ENCODE results near the gene MICB. TPM values are rescaled to one million over a fixed set of nuclear protein-coding genes. Genes with fewer than 3 reads are reported as not detected.

The MICB gene
- total RNA-seq, 1 donor from 2014 or later: 17.6 TPM

GRCh38 chr6:31541059-31541657 lies 43.2 kb downstream of the MICB start:
- peaks cover 57% of the 10 kb centered on the region for H3K36me3 Mint-ChIP-seq (ENCODE audit: low read depth)
- ATAC-seq (ENCODE audit: low read depth): peak; percentile 16

GRCh38 chr6:31541658-31542521 lies 43.9 kb downstream of the MICB start, which contains the start of gene DDX39B:
TSS of gene DDX39B (minus strand) at chr6:31542003. CDS start at chr6:31540532, 1,471 bp downstream.
- Mint-ChIP-seq H3K36me3 (ENCODE audit: low read depth) (peaks cover 49% of the 10 kb centered on the region), H3K4me1 (peaks cover 58% of the 10 kb centered on the region), H3K9me3 (no peaks in the 10 kb centered on the region), H3K27ac (peak within 1 kb of the TSS; percentile 97), H3K27me3 (no peaks in the 10 kb centered on the region), H3K4me3 (peak within 1 kb of the TSS; percentile 98)
- CTCF ChIA-PET: interaction anchor here (0.9 to 25.8 kb wide), 7 partner anchors 9 to 321 kb away, joined by 3 to 773 read pairs (median 13); partner anchors contain the start of genes LST1, LTA, LTB and NCR3
- DNase-seq: peak; percentile 80
- intact Hi-C loops (cut with micrococcal nuclease): loop anchor here (1.0 to 10.0 kb wide), 4 partner anchors 48 to 653 kb away; partner anchors contain the start of genes BAG6, GPSM3, PBX2 and PRRC2A
- ATAC-seq (ENCODE audit: low read depth): peak; percentile 77
- POLR2A ChIA-PET: interaction anchor here (0.6 to 4.6 kb wide), 48 partner anchors 9 to 985 kb away, joined by 3 to 46 read pairs (median 6); partner anchors contain the start of genes ABHD16A, AIF1, BAG6 and C6orf47
- no peak for TF ChIP-seq CTCF (IDR thresholded peaks at IDR 0.05)

More at GRCh38 chr6:31541059-31541657, 43.2 kb downstream of the MICB start:
- intact Hi-C loops (cut with micrococcal nuclease): loop anchor here (1.0 to 10.0 kb wide), 3 partner anchors 47 to 654 kb away; partner anchors contain the start of genes BAG6, GPSM3 and PBX2
- no peaks in the 10 kb centered on the region for H3K27me3 Mint-ChIP-seq
- peak overlapping the region; percentile 98 for H3K4me3 Mint-ChIP-seq
- H3K27ac Mint-ChIP-seq: peak overlapping the region; percentile 97
- ChIA-PET POLR2A (interaction anchor here (0.6 to 4.6 kb wide), 41 partner anchors 10 to 923 kb away, joined by 3 to 46 read pairs (median 6); partner anchors contain the start of genes ABHD16A, AIF1, BAG6 and C6orf47), CTCF (interaction anchor here (0.9 to 25.8 kb wide), 7 partner anchors 10 to 322 kb away, joined by 3 to 773 read pairs (median 13); partner anchors contain the start of genes LST1, LTA, LTB and NCR3)
- H3K4me1 Mint-ChIP-seq: peaks cover 51% of the 10 kb centered on the region
- no peaks in the 10 kb centered on the region for H3K9me3 Mint-ChIP-seq
- TF ChIP-seq CTCF (IDR thresholded peaks at IDR 0.05): no peak
- DNase-seq: peak; percentile 33

- ChIA-PET CTCF (interaction anchor here (0.7 to 25.8 kb wide), 3 partner anchors 35 to 74 kb away, joined by 3 to 773 read pairs (median 611); partner anchors contain the start of genes LST1, LTA, LTB and NCR3), POLR2A (interaction anchor here (1.9 to 3.6 kb wide), 3 partner anchors 7 to 49 kb away, joined by 4 to 26 read pairs (median 13); partner anchors contain the start of genes LTB and NCR3)
- intact Hi-C loops (cut with micrococcal nuclease): loop anchor here (10.0 kb wide), 1 partner anchor 651 kb away; the partner anchor contains the start of genes GPSM3 and PBX2
- Mint-ChIP-seq H3K27me3 (no peaks in the 10 kb centered on the region), H3K27ac (no peak overlapping the region), H3K9me3 (no peaks in the 10 kb centered on the region), H3K4me3 (no peak overlapping the region), H3K36me3 (ENCODE audit: low read depth) (peaks cover 41% of the 10 kb centered on the region), H3K4me1 (peaks cover 65% of the 10 kb centered on the region)
- ATAC-seq (ENCODE audit: low read depth): no peak
- TF ChIP-seq CTCF (IDR thresholded peaks at IDR 0.05): no peak
- no peak for DNase-seq
Measured at GRCh38 chr6:31543639-31544038, 45.7 kb downstream of the MICB start.

- H3K36me3 Mint-ChIP-seq (ENCODE audit: low read depth): peaks cover 34% of the 10 kb centered on the region
- peak overlapping the region; percentile 21 for H3K4me3 Mint-ChIP-seq
- ChIA-PET CTCF (interaction anchor here (21.5 to 25.8 kb wide), 2 partner anchors 34 to 53 kb away, joined by 611 to 773 read pairs; partner anchors contain the start of genes LST1, LTA, LTB and NCR3), POLR2A (interaction anchor here (8.7 kb wide), 1 partner anchor 52 kb away, joined by 234 read pairs; no protein-coding TSS in a partner anchor)
- TF ChIP-seq CTCF (IDR thresholded peaks at IDR 0.05): no peak
- no peaks in the 10 kb centered on the region for H3K27me3 Mint-ChIP-seq
- intact Hi-C loops (cut with micrococcal nuclease): loop anchor here (10.0 kb wide), 1 partner anchor 650 kb away; the partner anchor contains the start of genes GPSM3 and PBX2
- DNase-seq: no peak
- no peaks in the 10 kb centered on the region for H3K9me3 Mint-ChIP-seq
- peaks cover 62% of the 10 kb centered on the region for H3K4me1 Mint-ChIP-seq
- ATAC-seq (ENCODE audit: low read depth): no peak
- H3K27ac Mint-ChIP-seq: no peak overlapping the region
Measured at GRCh38 chr6:31544676-31545075, 46.7 kb downstream of the MICB start.

Data from activated B cell treated with CpG ODN at 0.5 μM for 24 hours (primary cell).